Panc1 (cell line): ENCODE results near the gene FZR1.

Experiments
- POLR2AphosphoS5 ChIP-seq: IDR thresholded peaks from 2 replicates; pipeline ENCODE4 v1.6.1; 2012; ENCODE audit warnings: mild to moderate bottlenecking, low read depth, low read length, moderate library complexity
- SIN3A ChIP-seq: IDR thresholded peaks from 2 replicates; pipeline ENCODE4 v1.6.1; 2012; ENCODE audit warnings: low read depth, mild to moderate bottlenecking, low read length, moderate library complexity, borderline replicate concordance; ENCODE audit not compliant: insufficient read depth
- TCF7L2 ChIP-seq: IDR thresholded peaks from 2 replicates; pipeline ENCODE4 v1.6.1; 2011; ENCODE audit warnings: mild to moderate bottlenecking, low read depth, low read length, inconsistent platforms
- TF ChIP-seq, protein P1 (sequence below): fragments of 450-650 bp; IDR thresholded peaks from 2 replicates; pipeline ENCODE4 v1.5.1; 2017; ENCODE audit warnings: mild to moderate bottlenecking
- TF ChIP-seq, protein P2 (sequence below), 2 experiments: IDR thresholded peaks; 2 replicates each; pipeline ENCODE4 v1.6.1; 2011 to 2012; ENCODE audit warnings: low read depth in 2 of 2, control low read depth in 1 of 2, low read length in 1 of 2, mild to moderate bottlenecking in 1 of 2, moderate library complexity in 1 of 2; ENCODE audit not compliant: insufficient read depth in 1 of 2

DNA sequence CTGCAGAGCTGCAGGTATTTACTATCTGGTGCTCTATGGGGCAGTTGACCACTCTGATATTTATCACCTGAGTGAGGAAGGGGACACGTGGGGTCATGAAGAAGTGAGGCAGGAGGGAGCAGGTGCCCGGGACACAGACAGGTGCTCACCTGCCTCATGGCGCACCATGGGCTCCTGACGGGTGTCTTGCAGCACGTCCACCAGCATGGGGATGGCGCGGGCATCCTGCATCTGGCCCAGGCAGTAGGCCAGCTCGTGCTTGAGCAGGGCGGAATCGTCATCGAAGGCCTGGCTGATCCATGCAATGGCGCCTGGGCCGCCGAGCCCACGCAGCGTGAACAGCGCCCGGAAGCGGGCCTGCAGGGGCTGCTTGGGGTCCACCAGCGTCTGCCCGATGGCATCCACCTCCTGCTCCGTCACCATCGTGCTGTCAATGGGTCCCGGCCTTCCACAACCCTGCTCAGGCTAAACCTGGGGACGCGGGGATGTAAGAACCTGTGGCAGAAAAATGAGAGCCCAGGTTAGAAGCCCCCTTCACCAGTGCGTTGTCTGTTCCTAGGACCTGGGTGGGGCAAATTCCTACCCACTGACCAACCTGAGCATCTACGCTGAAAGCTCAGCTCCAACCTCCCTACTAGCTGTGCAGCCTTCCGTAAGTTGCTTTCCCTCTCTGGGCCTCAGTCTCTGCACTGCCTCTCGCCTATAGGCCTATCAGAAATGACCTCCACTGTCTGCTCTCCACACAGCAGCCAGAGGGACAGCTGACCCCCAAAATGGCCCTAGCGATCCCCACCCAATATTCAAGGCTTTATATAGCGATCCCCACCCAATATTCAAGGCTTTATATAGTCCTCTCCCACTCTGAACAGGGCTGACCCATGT, 9.5 kb upstream of the FZR1 start:
- TF ChIP-seq, protein P1, sequence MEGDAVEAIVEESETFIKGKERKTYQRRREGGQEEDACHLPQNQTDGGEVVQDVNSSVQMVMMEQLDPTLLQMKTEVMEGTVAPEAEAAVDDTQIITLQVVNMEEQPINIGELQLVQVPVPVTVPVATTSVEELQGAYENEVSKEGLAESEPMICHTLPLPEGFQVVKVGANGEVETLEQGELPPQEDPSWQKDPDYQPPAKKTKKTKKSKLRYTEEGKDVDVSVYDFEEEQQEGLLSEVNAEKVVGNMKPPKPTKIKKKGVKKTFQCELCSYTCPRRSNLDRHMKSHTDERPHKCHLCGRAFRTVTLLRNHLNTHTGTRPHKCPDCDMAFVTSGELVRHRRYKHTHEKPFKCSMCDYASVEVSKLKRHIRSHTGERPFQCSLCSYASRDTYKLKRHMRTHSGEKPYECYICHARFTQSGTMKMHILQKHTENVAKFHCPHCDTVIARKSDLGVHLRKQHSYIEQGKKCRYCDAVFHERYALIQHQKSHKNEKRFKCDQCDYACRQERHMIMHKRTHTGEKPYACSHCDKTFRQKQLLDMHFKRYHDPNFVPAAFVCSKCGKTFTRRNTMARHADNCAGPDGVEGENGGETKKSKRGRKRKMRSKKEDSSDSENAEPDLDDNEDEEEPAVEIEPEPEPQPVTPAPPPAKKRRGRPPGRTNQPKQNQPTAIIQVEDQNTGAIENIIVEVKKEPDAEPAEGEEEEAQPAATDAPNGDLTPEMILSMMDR = no peak
- no peak for TF ChIP-seq POLR2AphosphoS5
- TF ChIP-seq, protein P2, sequence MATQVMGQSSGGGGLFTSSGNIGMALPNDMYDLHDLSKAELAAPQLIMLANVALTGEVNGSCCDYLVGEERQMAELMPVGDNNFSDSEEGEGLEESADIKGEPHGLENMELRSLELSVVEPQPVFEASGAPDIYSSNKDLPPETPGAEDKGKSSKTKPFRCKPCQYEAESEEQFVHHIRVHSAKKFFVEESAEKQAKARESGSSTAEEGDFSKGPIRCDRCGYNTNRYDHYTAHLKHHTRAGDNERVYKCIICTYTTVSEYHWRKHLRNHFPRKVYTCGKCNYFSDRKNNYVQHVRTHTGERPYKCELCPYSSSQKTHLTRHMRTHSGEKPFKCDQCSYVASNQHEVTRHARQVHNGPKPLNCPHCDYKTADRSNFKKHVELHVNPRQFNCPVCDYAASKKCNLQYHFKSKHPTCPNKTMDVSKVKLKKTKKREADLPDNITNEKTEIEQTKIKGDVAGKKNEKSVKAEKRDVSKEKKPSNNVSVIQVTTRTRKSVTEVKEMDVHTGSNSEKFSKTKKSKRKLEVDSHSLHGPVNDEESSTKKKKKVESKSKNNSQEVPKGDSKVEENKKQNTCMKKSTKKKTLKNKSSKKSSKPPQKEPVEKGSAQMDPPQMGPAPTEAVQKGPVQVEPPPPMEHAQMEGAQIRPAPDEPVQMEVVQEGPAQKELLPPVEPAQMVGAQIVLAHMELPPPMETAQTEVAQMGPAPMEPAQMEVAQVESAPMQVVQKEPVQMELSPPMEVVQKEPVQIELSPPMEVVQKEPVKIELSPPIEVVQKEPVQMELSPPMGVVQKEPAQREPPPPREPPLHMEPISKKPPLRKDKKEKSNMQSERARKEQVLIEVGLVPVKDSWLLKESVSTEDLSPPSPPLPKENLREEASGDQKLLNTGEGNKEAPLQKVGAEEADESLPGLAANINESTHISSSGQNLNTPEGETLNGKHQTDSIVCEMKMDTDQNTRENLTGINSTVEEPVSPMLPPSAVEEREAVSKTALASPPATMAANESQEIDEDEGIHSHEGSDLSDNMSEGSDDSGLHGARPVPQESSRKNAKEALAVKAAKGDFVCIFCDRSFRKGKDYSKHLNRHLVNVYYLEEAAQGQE (IDR thresholded peaks at IDR 0.05; ENCODE audit: insufficient read depth in 1 of 2, low read depth in 2 of 2, low read length in 1 of 2) = no peak
- no peak for TF ChIP-seq TCF7L2
- no peak for TF ChIP-seq SIN3A
